IPS-15b (cell line): Measurements from ENCODE around the gene TAS2R16.

Experiments
- H3K27me3 ChIP-seq: one replicate; pipeline ENCODE4 v1.6.1; 2013; ENCODE audit warnings: low read length; ENCODE audit not compliant: control insufficient read depth, insufficient read depth
- H3K36me3 ChIP-seq: one replicate; pipeline ENCODE4 v1.6.1; 2013; ENCODE audit warnings: low read length; ENCODE audit not compliant: control insufficient read depth, insufficient read depth
- H3K4me1 ChIP-seq: one replicate; pipeline ENCODE4 v1.6.1; 2013; ENCODE audit warnings: mild to moderate bottlenecking, low read length; ENCODE audit not compliant: control insufficient read depth, insufficient read depth
- H3K4me3 ChIP-seq: one replicate; pipeline ENCODE4 v1.5.1; 2013; ENCODE audit warnings: low read depth, low read length
- H3K9ac ChIP-seq: one replicate; pipeline ENCODE4 v1.6.1; 2013; ENCODE audit warnings: low read depth, mild to moderate bottlenecking, low read length
- H3K9me3 ChIP-seq: one replicate; pipeline ENCODE4 v1.6.1; 2013; ENCODE audit warnings: mild to moderate bottlenecking, low read length; ENCODE audit not compliant: control insufficient read depth, insufficient read depth

The TAS2R16 gene

GRCh38 chr7:122995600-122995999 lies at the start of gene TAS2R16:
Gene TAS2R16 (minus strand): TSS chr7:122995700. CDS start chr7:122995634, 66 bp downstream.
- Histone ChIP-seq H3K9ac (no peak within 1 kb of the TSS), H3K4me1 (no peaks in the 10 kb centered on the region), H3K9me3 (no peaks in the 10 kb centered on the region), H3K36me3 (no peaks in the 10 kb centered on the region), H3K27me3 (no peaks in the 10 kb centered on the region), H3K4me3 (no peak within 1 kb of the TSS)

- Histone ChIP-seq H3K9ac (no peak overlapping the region), H3K4me3 (no peak overlapping the region), H3K4me1 (peaks cover 3% of the 10 kb centered on the region), H3K36me3 (no peaks in the 10 kb centered on the region), H3K27me3 (no peaks in the 10 kb centered on the region), H3K9me3 (no peaks in the 10 kb centered on the region)
Observed at GRCh38 chr7:123043642-123044041, 48.1 kb upstream of the TAS2R16 start.

GRCh38 chr7:123041101-123041500 lies 45.6 kb upstream of the TAS2R16 start:
- Histone ChIP-seq H3K4me1 (peaks cover 3% of the 10 kb centered on the region), H3K9me3 (no peaks in the 10 kb centered on the region), H3K27me3 (no peaks in the 10 kb centered on the region), H3K4me3 (no peak overlapping the region), H3K36me3 (no peaks in the 10 kb centered on the region), H3K9ac (no peak overlapping the region)

GRCh38 chr7:123039269-123039668 lies 43.8 kb upstream of the TAS2R16 start:
- no peak overlapping the region for H3K4me3 ChIP-seq
- H3K9me3 ChIP-seq, result no peaks in the 10 kb centered on the region
- peaks cover 3% of the 10 kb centered on the region for H3K4me1 ChIP-seq
- no peaks in the 10 kb centered on the region for H3K27me3 ChIP-seq
- no peak overlapping the region for H3K9ac ChIP-seq
- H3K36me3 ChIP-seq, result no peaks in the 10 kb centered on the region

- Histone ChIP-seq H3K4me3 (no peak overlapping the region), H3K9ac (no peak overlapping the region), H3K36me3 (no peaks in the 10 kb centered on the region), H3K9me3 (no peaks in the 10 kb centered on the region), H3K4me1 (peaks cover 2% of the 10 kb centered on the region), H3K27me3 (no peaks in the 10 kb centered on the region)
Observed at GRCh38 chr7:123034106-123034505, 38.6 kb upstream of the TAS2R16 start.

- Histone ChIP-seq H3K36me3 (no peaks in the 10 kb centered on the region), H3K4me3 (no peak overlapping the region), H3K27me3 (no peaks in the 10 kb centered on the region), H3K9me3 (no peaks in the 10 kb centered on the region), H3K9ac (no peak overlapping the region), H3K4me1 (no peaks in the 10 kb centered on the region)
Observed at GRCh38 chr7:123030631-123031030, 35.1 kb upstream of the TAS2R16 start.

- Histone ChIP-seq H3K4me3 (no peak overlapping the region), H3K36me3 (no peaks in the 10 kb centered on the region), H3K27me3 (no peaks in the 10 kb centered on the region), H3K9me3 (no peaks in the 10 kb centered on the region), H3K4me1 (no peaks in the 10 kb centered on the region), H3K9ac (no peak overlapping the region)
Observed at GRCh38 chr7:123028339-123028738, 32.8 kb upstream of the TAS2R16 start.

- H3K4me3 ChIP-seq, result no peak overlapping the region
- no peaks in the 10 kb centered on the region for H3K4me1 ChIP-seq
Observed at GRCh38 chr7:123026251-123026650, 30.8 kb upstream of the TAS2R16 start.

GRCh38 chr7:123024989-123025758 lies 29.7 kb upstream of the TAS2R16 start:
- H3K9ac ChIP-seq, result no peak overlapping the region
- no peaks in the 10 kb centered on the region for H3K36me3 ChIP-seq
- no peaks in the 10 kb centered on the region for H3K4me1 ChIP-seq

More at GRCh38 chr7:123026251-123026650, 30.8 kb upstream of the TAS2R16 start:
- H3K9ac ChIP-seq, result no peak overlapping the region
- H3K27me3 ChIP-seq, result no peaks in the 10 kb centered on the region
- H3K36me3 ChIP-seq, result no peaks in the 10 kb centered on the region
- H3K9me3 ChIP-seq, result no peaks in the 10 kb centered on the region

GRCh38 chr7:123023126-123023525 lies 27.6 kb upstream of the TAS2R16 start:
- H3K9me3 ChIP-seq, result no peaks in the 10 kb centered on the region
- H3K4me1 ChIP-seq, result no peaks in the 10 kb centered on the region
- H3K9ac ChIP-seq, result no peak overlapping the region
- H3K36me3 ChIP-seq, result no peaks in the 10 kb centered on the region
- no peak overlapping the region for H3K4me3 ChIP-seq
- H3K27me3 ChIP-seq, result no peaks in the 10 kb centered on the region

More at GRCh38 chr7:123024989-123025758, 29.7 kb upstream of the TAS2R16 start:
- no peaks in the 10 kb centered on the region for H3K27me3 ChIP-seq
- H3K4me3 ChIP-seq, result no peak overlapping the region
- no peaks in the 10 kb centered on the region for H3K9me3 ChIP-seq

- Histone ChIP-seq H3K27me3 (no peaks in the 10 kb centered on the region), H3K36me3 (no peaks in the 10 kb centered on the region), H3K9me3 (no peaks in the 10 kb centered on the region)
Observed at GRCh38 chr7:123022576-123022975, 27.1 kb upstream of the TAS2R16 start.

GRCh38 chr7:123012435-123012834 lies 16.9 kb upstream of the TAS2R16 start:
- Histone ChIP-seq H3K4me1 (no peaks in the 10 kb centered on the region), H3K9me3 (no peaks in the 10 kb centered on the region), H3K36me3 (no peaks in the 10 kb centered on the region), H3K27me3 (no peaks in the 10 kb centered on the region), H3K9ac (no peak overlapping the region), H3K4me3 (no peak overlapping the region)

More at GRCh38 chr7:123022576-123022975, 27.1 kb upstream of the TAS2R16 start:
- H3K4me3 ChIP-seq, result no peak overlapping the region
- no peak overlapping the region for H3K9ac ChIP-seq
- no peaks in the 10 kb centered on the region for H3K4me1 ChIP-seq
